ENCODE measurements around the gene TMEM196. TPM values are rescaled to one million over a fixed set of nuclear protein-coding genes. Genes with fewer than 3 reads are reported as not detected.
A peak's percentile ranks its signal among the peaks of the same experiment; 100 is the strongest.

The TMEM196 gene
- total RNA-seq, 1 donor from 2014 or later = not detected

GRCh38 chr7:19798986-19799385 is 25.6 kb upstream of the TMEM196 start:
- TF ChIP-seq CTCF (IDR thresholded peaks at IDR 0.05; ENCODE audit: insufficient read depth, low read length, severe bottlenecking) = no peak
- Histone ChIP-seq H3K4me3 (ENCODE audit: low read depth, low read length) (no peak overlapping the region), H3K27me3 (ENCODE audit: control insufficient read depth, insufficient read depth, low read length) (no peaks in the 10 kb centered on the region), H3K36me3 (ENCODE audit: control insufficient read depth, insufficient read depth, low read length) (no peaks in the 10 kb centered on the region)
- peak; percentile 31 for DNase-seq (ENCODE audit: low read depth)
- no peak for FAIRE-seq

- Histone ChIP-seq H3K36me3 (ENCODE audit: control insufficient read depth, insufficient read depth, low read length) (no peaks in the 10 kb centered on the region), H3K4me3 (ENCODE audit: low read depth, low read length) (no peak overlapping the region), H3K27me3 (ENCODE audit: control insufficient read depth, insufficient read depth, low read length) (no peaks in the 10 kb centered on the region)
- no peak for TF ChIP-seq CTCF (IDR thresholded peaks at IDR 0.05; ENCODE audit: insufficient read depth, low read length, severe bottlenecking)
- FAIRE-seq = no peak
- DNase-seq (ENCODE audit: low read depth) = no peak
Measured at GRCh38 chr7:19783541-19783940, 10.1 kb upstream of the TMEM196 start.

DNA sequence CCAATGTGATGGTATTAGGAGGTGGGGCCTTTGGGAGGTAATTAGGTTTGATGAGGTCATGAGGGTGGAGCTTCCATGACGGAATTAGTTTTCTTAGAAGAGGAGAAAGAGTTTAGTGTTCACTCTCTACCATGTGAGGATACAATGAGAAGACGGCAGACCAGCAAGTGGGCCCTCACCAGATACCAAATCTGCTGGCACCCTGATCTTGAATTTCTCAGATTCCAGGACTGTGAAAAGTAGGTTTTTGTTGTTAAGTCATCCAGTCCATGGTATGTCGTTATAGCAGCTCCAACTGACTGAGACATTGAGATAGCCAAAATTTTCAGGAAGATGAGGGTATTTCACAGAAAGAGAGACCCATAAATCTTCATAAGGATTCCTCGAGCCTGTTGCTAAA is 3.6 kb upstream of the TMEM196 start:
- no peak overlapping the region for H3K4me3 ChIP-seq (ENCODE audit: low read depth, low read length)
- H3K27me3 ChIP-seq (ENCODE audit: control insufficient read depth, insufficient read depth, low read length) = peaks cover 1% of the 10 kb centered on the region
- FAIRE-seq (no peak), DNase-seq (ENCODE audit: low read depth) (no peak)
- no peak for TF ChIP-seq CTCF (IDR thresholded peaks at IDR 0.05; ENCODE audit: insufficient read depth, low read length, severe bottlenecking)
- H3K36me3 ChIP-seq (ENCODE audit: control insufficient read depth, insufficient read depth, low read length) = no peaks in the 10 kb centered on the region

DNA sequence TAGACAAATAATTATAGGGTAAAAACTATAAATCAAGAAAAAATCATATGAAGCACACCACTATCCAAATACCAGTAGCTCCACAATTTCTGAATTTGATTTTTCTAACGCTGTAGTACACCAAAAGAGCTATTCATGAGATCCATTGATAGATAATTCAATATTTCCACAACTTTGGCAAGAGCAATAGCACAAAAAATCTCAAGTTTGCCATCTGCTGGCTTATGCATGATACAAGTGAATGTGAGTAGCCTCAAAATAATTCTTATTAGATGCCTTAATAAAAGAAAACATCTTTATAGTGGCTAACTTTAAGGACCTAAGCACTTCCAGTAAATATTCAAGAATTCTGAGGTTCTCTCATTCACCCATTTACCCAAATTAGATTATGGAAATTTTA is 2.2 kb upstream of the TMEM196 start:
- Histone ChIP-seq H3K27me3 (ENCODE audit: control insufficient read depth, insufficient read depth, low read length) (peaks cover 1% of the 10 kb centered on the region), H3K4me3 (ENCODE audit: low read depth, low read length) (no peak overlapping the region), H3K36me3 (ENCODE audit: control insufficient read depth, insufficient read depth, low read length) (no peaks in the 10 kb centered on the region)
- FAIRE-seq (no peak), DNase-seq (ENCODE audit: low read depth) (no peak)
- no peak for TF ChIP-seq CTCF (IDR thresholded peaks at IDR 0.05; ENCODE audit: insufficient read depth, low read length, severe bottlenecking)

GRCh38 chr7:19772306-19772705 is 1.1 kb downstream of the TMEM196 start:
- no peaks in the 10 kb centered on the region for H3K36me3 ChIP-seq (ENCODE audit: control insufficient read depth, insufficient read depth, low read length)
- FAIRE-seq = no peak
- peak; percentile 42 for DNase-seq (ENCODE audit: low read depth)
- TF ChIP-seq CTCF (IDR thresholded peaks at IDR 0.05; ENCODE audit: insufficient read depth, low read length, severe bottlenecking) = no peak
- H3K27me3 ChIP-seq (ENCODE audit: control insufficient read depth, insufficient read depth, low read length) = peaks cover 1% of the 10 kb centered on the region
- H3K4me3 ChIP-seq (ENCODE audit: low read depth, low read length) = peak overlapping the region; percentile 8

- DNase-seq (ENCODE audit: low read depth) (no peak), FAIRE-seq (no peak)
- no peak for TF ChIP-seq CTCF (IDR thresholded peaks at IDR 0.05; ENCODE audit: insufficient read depth, low read length, severe bottlenecking)
- Histone ChIP-seq H3K36me3 (ENCODE audit: control insufficient read depth, insufficient read depth, low read length) (no peaks in the 10 kb centered on the region), H3K4me3 (ENCODE audit: low read depth, low read length) (no peak overlapping the region), H3K27me3 (ENCODE audit: control insufficient read depth, insufficient read depth, low read length) (no peaks in the 10 kb centered on the region)
Measured at GRCh38 chr7:19762631-19763030, 10.8 kb downstream of the TMEM196 start.
